ENCODE results near the gene TBC1D14.

Gene TBC1D14

DNA sequence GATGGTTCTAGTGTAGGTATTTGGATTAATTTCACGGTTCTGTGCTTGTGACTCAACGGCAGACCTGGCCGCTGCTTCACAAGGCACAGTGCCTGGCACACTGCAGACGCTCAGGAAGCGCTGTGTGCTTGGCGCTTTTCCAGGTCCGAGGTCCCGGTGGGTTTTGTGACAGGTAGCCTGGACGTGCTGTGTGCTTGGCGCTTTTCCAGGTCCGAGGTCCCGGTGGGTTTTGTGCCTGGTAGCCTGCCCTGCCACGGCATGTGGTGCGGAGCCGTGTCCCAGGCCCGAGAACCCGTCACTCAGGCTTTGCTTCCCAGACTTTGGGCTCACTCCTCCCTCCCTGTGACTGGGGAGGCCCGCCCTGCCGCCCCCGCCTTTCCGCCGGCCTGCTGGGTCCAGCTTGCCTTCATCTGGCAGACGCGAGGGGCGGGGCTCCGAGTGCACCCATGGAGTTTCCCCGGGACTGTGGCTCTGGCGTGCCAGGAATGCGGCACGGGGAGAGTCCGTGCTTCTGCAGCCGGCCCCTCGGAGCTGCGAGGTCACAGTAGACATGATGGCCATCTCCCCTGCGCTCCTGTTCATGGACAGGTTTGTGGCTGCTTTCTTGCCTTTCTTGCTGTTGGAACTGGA lies 44.2 kb downstream of the TBC1D14 start:
- DNase-seq (ENCODE audit: low read depth): no peak

DNA sequence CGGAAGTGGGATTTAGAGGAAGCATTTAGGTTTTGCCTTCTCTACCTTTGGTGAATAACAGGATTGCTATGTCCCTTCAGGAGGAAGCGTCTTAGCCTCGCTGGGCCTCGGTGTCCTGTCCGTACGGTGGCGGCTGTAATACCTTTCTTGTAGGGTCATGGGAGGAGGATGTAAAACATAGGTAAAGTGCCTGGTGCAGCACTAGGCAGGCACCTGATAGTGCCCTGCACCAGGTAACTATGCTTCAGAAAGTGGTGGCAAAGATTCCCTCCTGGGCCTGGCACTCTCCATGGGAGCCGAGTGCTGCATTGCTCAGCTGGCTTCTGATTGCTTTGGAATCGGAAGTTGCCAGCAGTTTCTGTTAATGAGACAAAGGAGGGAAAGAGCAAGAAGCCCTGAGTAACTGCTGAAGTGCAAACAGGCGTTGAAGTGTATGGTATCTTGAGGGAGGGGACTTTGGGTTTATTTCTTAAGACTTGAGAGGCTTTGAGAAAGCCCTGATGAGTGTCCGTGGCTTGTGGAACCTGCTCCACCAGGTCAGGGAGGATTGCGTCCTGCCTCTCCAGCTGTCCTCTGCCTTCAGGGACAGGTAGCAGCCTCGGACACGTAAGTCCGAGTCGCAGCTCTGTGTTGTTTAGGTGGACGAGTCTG lies 45.8 kb downstream of the TBC1D14 start:
- no peak for DNase-seq (ENCODE audit: low read depth)

DNA sequence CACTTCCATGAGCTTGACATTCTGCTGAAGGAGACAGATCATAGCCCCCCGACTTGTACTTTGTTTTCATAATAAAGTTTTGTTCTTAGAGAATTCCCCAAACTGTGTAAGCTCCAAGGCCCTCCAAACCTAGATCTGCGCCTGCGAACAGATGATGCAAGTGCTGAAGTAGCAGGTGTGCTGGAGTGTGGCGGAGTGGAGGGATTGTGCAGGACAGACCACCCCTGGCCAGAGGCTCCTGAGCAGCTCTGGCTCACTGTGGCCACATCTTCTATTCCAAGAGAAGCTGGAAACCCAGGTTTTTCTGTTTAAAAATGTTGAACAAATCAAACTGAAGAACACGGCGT lies 46.4 kb downstream of the TBC1D14 start:
- no peak for DNase-seq (ENCODE audit: low read depth)

DNA sequence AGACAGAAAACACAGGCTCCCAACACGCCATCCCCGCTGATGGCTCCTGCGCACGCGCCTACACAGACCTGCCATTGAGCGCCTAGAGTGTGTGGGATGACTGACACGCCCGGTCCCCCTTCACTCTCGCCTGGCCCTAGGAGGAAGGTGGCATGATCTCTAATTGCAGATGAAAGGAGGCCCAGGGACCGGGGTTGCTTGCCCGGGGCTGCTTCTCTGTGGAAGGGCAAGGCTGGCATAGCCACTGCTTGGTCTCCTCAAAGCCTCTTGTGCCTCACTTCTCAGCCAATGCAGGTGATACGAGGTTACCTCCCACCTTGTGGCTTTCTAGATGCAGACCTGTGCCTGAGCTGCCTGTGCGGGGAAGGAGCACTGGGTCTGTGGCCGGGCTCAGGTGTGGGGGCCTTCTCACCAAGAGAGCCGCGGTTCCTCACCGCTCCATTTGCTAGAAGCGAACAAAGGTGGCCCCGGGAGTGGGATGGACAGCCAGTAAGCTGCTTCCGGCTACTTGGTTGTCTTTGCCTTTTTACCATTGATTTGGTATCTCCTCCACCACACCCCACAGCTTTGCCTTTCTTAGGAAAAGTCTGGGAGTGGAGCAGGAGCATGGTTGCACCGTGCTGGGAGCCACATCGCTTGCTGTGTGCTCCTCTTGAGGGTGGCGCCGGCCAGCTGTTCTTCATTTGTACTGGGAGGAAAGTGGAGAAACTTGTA lies 47.0 kb downstream of the TBC1D14 start:
- no peak for DNase-seq (ENCODE audit: low read depth)

DNA sequence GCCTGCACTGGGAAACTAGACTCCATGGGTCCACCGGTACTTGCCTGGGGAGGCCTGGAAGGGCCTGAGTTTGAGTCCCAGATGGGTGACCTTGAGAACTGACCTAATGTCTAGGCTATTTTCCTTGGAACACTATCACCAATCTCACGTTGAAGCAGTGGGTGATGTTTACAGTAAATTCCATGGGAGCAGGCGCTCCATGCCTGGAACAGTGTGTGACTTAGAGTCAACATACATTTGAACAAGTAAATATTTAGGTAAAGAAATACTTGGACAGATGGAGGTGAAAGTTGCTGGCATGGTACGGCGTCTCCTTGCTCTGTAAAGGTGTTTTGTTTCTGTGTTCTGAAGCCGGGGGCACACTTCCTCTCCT lies 47.5 kb downstream of the TBC1D14 start:
- no peak for DNase-seq (ENCODE audit: low read depth)

DNA sequence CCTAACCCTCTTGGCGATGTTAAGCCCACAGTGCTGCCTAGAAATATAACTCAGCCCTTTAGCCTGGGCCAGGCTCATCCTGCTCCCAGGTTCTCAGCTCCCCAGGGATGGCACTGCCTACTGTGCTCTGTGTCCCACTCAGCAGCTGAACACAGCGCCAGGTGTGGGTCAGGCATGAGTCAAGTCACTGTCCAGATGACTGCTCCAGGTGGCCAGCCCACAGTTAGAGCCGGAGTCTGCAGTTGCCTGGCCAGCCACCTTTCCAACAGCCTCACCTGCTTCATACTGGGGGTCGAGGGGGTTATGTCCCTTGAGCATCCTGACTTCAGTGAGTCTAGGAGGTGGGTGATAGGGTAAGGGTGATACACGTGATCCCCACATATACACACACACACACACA lies 48.4 kb downstream of the TBC1D14 start:
- DNase-seq (ENCODE audit: low read depth): no peak

DNA sequence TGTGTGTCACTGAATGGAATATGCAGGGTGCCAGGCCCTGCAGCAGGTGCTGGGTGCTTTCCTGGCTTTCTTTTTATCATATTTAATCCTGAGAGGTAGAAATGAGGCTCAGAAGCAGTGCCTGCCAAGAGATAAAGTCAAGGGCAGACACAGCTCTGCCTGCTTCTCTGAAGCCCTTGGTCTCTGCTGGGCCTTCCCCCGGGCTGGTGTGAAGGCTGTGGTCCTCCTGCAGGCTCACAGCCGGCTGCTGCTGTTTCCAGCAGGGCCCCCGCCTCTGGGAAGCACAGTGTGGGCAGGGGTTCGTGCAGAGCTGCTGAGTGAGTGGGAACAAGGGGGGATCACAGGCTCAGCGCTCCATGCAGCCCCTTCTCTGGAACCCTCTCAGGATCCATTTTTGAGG lies 49.6 kb downstream of the TBC1D14 start:
- no peak for DNase-seq (ENCODE audit: low read depth)

DNA sequence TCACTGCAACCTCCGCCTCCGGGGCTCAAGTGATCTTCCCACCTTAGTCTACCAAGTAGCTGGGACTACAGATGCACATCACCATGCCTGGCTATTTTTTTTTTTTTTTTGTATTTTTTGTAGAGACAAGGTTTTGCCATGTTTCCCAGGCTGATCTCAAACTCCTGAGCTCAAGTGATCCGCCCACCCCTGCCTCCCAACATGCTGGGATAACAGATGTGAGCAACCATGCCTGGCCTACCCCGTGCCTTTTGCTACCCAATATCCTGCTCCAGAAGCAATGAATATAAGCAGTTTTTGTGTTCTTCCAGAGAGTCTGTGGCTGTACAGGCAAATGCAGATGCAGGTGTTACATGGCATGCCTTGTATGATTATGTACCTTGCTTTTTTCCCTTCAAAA lies 50.5 kb downstream of the TBC1D14 start:
- DNase-seq (ENCODE audit: low read depth): no peak

DNA sequence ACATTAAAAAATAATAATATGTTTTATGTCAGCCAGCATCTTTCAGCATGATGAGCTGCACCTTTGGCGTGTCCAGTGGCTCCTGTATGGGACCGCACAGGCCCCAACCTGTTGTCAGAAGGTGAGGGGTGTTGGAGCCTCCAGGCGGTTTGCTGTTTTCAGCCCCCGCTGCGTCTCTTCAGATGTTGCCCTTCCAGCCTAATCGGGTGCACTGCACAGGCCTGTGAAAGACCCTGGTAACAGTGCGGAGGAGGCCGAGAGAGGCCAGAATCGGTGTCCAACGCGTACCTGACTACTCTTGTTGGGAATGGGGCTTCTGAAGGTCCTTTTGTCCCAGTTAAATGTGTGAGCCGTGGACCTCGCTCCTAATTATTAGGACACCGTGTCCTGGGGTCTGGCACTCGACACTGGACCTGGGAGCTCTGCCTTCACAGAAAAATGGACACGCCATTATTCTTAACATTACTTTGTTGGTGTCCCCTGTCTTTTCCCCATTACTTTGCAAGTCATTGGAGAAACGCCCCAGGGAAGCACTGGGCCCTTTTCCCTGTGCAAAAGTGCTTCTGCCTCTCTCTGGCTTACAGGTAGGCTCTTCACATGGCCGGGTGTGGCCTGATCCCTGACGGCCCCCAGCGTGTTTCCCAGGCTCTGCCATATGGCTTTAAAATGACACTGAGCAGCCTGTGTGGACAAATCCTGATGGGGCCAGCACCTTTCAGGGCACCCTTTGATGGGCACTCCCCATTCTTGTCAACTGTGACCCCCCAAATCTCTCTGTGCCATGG lies 51.2 kb downstream of the TBC1D14 start:
- DNase-seq (ENCODE audit: low read depth): no peak

DNA sequence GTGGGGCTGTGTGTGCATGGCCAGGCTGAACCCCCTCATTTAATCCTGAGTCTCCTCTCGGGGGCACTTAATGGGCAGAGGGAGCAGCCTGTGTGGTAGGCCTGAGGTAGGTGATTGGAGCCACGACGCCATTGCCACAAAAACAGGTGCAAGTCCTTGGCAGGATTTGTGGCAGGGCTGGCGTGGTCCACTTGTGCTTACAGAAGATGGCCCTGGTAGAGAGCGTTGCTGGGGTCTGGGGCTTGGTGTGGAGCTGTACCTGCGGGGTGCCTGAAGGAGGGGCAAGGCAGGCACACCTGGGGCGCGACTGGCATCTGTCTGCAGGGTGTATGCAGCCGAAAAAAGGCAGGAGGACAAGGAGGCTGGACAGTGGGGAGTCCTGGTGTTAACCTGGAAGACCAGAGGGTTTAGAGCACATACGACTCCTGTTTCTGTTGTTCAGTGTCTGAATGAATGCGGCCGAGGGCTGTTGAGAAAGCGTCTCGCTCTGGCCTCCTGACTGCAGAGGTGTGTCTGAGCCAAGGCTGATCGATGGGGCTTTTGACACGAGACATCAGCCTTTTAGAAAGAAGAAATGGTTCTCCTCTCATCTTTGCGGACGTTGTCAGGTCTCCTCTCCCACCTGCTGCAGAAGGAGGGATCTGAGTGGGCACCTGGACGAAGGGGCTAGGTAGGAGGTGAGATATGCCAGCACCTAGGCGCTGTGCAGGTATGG lies 52.0 kb downstream of the TBC1D14 start:
- DNase-seq (ENCODE audit: low read depth): no peak

DNA sequence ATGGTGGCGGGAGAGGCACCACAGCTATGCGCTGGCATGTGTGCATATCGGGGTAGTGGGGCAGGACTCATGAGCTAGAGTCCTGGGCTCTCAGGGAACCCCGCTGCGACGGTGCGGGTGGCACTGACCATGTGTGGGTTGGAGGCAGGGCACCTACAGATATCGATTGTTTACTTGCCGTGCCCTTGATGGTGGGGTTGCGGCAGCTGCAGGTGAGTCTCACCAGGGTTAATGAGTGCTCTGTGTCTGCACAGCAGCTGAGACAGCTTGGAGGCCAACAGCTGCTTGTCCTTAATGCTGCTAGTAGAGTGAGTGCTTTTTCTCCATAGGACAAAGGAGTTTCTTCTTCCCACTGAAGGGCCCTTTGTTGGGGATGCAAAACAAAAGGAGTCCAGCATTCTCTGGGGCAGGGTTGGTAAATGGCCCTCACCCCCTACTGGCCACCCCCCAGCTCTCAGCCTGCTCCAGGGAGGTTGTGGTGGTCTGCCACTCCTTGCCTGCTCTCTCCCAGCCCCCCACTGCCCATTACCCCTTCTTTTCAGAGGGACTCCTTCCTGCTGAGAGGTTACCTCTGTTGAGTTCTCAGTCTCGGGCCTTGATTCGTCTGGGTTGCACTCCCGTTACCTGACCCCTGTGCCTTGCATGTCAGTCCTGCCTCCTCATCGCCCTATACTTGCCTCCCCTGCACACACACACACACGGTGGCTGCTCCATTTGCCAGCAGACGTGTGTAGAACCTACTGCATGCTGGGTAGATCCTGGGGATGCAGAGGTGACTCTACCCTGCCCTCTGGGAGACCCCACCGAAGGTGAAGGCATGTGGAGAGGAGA lies 52.8 kb downstream of the TBC1D14 start:
- no peak for DNase-seq (ENCODE audit: low read depth)

DNA sequence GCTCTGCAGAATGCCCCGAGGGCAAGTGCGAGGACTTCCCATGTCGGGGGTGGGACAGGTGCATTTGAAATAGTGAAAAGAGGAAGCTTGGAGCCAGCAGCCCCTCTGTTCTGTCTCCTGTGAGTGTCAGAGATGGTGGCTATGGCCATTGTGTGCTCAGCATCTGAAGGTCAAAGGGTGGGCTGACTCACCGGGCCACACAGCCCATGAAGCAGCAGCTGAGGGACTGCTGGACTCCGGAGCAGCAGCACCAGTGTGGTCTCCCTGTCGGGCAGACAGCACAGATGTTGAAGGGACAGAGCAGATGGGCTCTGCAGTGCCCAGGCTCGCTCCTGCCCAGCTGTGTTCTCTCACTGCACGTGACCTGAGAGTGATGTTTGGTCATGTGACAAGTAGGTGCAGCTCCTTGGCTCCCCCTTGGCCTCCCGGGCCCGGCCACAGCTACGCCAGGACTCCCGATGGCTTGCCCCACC lies 53.5 kb downstream of the TBC1D14 start:
- no peak for DNase-seq (ENCODE audit: low read depth)

DNA sequence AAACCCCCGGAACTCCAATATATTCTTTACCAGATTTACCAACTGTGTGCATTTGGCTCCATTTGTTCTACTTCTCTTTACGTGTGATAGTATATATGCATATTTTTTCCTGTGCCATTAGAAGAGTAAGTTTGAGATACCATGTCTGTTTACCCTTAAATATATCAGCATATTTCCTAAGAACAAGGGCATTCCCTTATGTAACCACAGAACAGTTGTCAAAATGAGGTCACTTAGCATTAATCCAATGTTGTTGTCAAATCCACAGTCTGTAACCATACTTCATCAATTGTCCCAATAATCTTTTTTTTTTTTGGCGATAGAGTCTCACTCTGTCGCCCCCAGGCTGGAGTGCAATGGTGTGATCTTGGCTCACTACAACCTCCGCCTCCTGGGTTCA lies 55.2 kb downstream of the TBC1D14 start:
- DNase-seq (ENCODE audit: low read depth): no peak

DNA sequence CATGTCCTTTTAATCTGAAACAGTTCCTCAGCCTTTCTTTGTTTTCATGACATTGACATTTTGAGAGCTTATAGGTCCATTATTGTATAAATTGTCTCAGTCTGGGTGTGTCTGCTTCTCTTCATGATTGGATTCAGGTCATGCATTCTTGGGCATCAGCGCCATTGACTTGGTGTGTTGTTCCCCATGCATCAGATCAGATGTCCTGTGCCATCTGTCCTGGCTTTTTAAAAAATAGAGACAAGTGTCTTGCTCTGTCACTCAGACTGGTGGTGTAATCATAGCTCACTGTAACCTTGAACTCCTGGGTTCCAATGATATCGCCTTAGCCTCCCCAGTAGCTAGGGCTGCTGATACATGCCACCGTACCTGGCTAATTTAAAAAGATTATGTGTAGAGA lies 55.7 kb downstream of the TBC1D14 start:
- no peak for DNase-seq (ENCODE audit: low read depth)

DNA sequence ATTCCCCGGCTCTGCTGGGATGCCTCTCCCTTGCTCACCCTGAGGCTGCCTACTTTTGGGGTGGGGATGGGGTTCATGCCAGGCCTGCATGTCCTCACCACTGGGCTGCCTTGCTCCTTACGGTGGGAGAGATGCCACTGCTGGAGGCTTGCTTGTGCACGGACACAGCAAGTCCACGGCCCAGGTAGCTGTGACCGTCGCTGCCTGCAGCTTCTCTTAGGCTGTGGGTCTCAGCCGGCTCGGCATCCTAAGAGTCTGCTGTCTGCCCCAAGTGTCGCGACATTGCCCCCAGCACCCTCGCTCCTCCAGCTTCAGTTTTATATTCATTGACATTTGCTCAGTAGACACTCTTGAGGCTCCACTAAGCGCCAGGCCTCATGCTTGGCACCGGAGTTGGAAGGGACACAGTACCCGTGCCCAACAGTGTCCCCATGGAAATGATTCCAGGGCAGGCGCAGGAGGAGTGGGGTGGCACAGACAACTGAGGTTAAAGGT lies 58.3 kb downstream of the TBC1D14 start:
- DNase-seq (ENCODE audit: low read depth): no peak

DNA sequence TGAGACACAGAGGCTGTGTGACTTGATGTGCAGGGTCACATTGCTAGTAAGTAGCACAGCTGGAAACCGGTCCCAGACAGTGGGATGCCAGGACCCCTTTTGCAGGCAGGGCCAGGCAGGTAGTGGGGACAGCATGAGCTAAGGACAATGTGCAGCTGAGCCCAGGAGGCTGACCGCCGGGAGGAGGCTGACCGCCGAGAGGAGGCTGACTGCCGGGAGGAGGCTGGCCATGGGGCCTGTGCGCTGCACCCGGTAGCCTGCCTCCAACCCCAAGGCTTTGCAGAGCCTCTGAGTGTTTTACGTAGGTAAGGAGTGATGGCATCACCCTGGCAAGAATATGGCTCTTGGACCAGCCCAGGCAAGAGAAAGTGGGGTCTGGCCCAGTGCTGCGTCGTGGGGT lies 58.9 kb downstream of the TBC1D14 start:
- no peak for DNase-seq (ENCODE audit: low read depth)

DNA sequence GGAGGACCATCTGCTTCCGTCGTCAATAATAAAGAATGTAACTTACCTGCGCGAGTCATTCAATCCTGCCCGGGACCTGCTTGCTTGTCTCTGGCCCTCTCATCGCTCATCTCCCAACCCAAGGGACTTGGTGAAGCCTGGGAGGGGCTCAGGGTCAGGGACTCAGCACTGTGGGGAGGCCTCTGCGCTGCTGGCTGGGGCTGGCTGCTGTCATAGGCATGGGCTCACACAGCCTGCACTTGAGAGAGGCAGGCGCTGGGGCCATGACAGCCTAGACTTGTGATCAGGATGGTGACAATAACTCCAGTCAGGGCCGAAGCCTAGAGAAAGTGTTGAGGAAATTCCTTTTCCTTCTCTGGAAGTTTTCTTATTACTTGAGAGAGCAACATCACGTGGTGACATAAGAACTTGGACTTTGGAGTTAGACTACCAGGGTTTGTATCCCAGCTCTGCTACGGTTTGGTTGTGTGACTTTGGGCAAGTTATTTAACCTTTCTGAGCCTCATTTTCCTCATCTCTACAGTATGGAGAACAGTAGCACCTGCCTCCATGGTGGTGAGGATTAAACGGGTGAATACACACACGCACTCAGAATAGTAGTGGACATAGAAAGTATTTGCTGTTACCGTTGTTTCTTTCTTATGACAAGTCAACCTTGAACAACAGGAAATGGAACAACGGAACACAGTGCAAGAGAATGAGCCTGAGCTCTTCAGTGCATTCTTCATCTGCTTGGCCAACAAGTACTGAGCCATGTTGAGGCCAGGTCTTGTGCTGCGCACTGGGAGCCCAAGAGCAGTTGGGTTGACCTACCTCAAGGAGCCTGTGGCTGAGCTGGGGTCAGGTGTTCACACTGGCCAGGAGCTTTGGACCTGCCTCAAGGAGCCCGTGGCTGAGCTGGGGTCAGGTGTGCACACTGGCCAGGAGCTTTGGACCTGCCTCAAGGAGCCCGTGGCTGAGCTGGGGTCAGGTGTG lies 60.5 kb downstream of the TBC1D14 start:
- no peak for DNase-seq (ENCODE audit: low read depth)

DNA sequence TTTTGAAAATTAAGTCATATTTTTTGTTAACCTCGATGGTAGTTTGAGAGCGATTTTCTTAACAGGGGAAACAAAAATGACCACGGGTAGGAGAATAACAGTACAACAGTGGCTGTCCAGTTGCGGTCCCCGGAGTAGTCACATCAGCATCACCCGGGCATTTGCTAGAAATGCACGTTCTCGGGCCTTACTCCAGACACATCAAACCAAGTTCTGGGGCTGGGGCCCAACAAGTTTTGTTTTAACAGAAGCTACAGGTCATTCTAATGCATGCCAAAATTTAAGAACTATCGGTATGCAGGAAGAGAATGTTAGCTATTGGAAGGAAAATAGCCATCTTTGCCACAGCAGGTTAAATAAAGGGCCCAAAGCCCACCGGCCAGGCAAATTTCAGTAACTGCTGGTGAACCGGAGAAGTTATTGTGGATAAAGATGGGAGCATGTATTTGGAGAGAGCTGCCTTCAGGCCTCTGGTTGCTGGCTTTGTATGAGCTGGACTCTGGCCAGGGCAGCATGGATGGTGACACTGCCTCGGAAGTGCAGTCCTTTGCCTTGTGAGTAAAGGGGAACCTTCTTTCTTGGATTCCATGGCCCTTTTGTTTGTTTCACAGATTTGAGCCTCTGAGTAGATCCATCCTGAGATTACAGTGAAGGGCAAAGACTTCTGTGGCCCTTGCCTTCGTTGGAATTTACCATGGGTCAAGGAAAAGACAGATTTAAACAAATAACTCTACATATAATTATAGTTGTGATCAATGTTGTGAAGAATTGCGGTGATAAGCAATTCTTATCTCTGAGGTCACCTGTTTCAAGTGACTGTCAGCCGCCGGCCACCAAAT lies 62.1 kb downstream of the TBC1D14 start:
- DNase-seq (ENCODE audit: low read depth): no peak

DNA sequence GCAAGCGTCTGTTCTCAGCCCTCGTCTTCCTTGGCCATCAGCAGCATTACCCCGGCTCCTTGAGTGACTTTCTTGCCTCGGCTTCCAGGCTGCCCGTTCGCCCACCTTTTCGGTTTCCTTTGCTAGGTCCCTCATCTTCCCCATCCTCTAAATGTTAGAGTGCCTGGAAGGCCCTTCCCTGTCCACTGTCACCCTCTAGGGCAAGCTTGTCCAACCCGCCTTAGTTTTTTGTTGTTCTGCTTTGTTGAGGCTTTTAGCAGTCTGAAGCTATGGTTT lies 62.7 kb downstream of the TBC1D14 start:
- DNase-seq (ENCODE audit: low read depth): no peak
